Adipose tissue (tissue), 3 donors: Measurements from ENCODE around the gene AGR2. TPM values are rescaled to one million over a fixed set of nuclear protein-coding genes. Genes with fewer than 3 reads are reported as not detected.
"Not testable (repeated sequence)": the region's sequence is repeated elsewhere in the genome, so short reads cannot be mapped to it uniquely, and the experiment has no call there.

Experiments used
- H3K27ac ChIP-seq: one replicate; pipeline ENCODE4 v1.5.1; 2013; ENCODE audit warnings: low read depth, low read length
- WGBS, 3 donors: extraction: QIAGEN DNeasy Blood & Tissue Kit; methylation state at CpG; one replicate each; pipeline ENCODE4 v1.1.7; 2013; 5-methylcytosine and 5-hydroxymethylcytosine counted together
- polyA plus RNA-seq, 3 donors: library from polyadenylated mRNA; stranded (reverse); fragments of 200-250 nt; gene quantifications; one replicate each; pipeline ENCODE4 v1.2.3, GENCODE V29; 2013
- donor health status: healthy with polysubstance abuse.
- donor health status: Bipolar disorder and iron deficiency.
- donor health status: healthy.

The AGR2 gene
- polyA plus RNA-seq = 100 to 1,000 TPM in 1 of 3 donors, 10 to 100 TPM in 1, 1 to 10 TPM in 1; 6.8 to 119 (median 12.9) TPM

- H3K27ac ChIP-seq = no peak within 1 kb of the TSS
Measured at GRCh38 chr7:16804674-16805439, at the start of gene AGR2. TSS of gene AGR2 (minus strand) at chr7:16804999. CDS start at chr7:16801796, 3,203 bp downstream.

GRCh38 chr7:16853189-16853588, 48.4 kb upstream of the AGR2 start:
- not testable (repeated sequence) for H3K27ac ChIP-seq
- WGBS, 3 donors = 92 to 96% (median 94%) methylated on average over 11 of the region's 11 CpGs

More at GRCh38 chr7:16804674-16805439, at the start of gene AGR2:
- 74 to 77% (median 76%) methylated on average over 13 of the region's 13 CpGs for WGBS, 3 donors

GRCh38 chr7:16851829-16852228, 47.0 kb upstream of the AGR2 start:
- H3K27ac ChIP-seq = no peak overlapping the region

GRCh38 chr7:16850614-16851466, 46.0 kb upstream of the AGR2 start:
- 64 to 85% (median 80%) methylated on average over 40 to 44 of the region's 44 CpGs for WGBS, 3 donors
- no peak overlapping the region for H3K27ac ChIP-seq

More at GRCh38 chr7:16851829-16852228, 47.0 kb upstream of the AGR2 start:
- WGBS, 3 donors = 25 to 43% (median 41%) methylated on average over 2 of the region's 2 CpGs

GRCh38 chr7:16849296-16850148, 44.7 kb upstream of the AGR2 start:
- 81 to 97% (median 82%) methylated on average over 12 of the region's 12 CpGs for WGBS, 3 donors
- H3K27ac ChIP-seq = no peak overlapping the region

- no peak overlapping the region for H3K27ac ChIP-seq
- 36 to 67% (median 66%) methylated on average over 6 of the region's 6 CpGs for whole genome bisulfite sequencing, 3 donors
Measured at GRCh38 chr7:16847381-16847860, 42.6 kb upstream of the AGR2 start.

GRCh38 chr7:16846601-16847165, 41.9 kb upstream of the AGR2 start:
- WGBS, 3 donors = 62 to 69% (median 62%) methylated on average over 2 of the region's 2 CpGs
- no peak overlapping the region for H3K27ac ChIP-seq

- H3K27ac ChIP-seq = no peak overlapping the region
Measured at GRCh38 chr7:16845746-16846145, 40.9 kb upstream of the AGR2 start.

- no peak overlapping the region for H3K27ac ChIP-seq
- 90 to 93% (median 91%) methylated on average over 4 of the region's 4 CpGs for WGBS, 3 donors
Measured at GRCh38 chr7:16841681-16842080, 36.9 kb upstream of the AGR2 start.

GRCh38 chr7:16840094-16840493, 35.3 kb upstream of the AGR2 start:
- 94 to 95% (median 95%) methylated on average over 6 of the region's 6 CpGs for WGBS, 3 donors
- H3K27ac ChIP-seq = no peak overlapping the region

- H3K27ac ChIP-seq = no peak overlapping the region
- 79 to 81% (median 80%) methylated on average over 2 of the region's 2 CpGs for WGBS, 3 donors
Measured at GRCh38 chr7:16839646-16840045, 34.8 kb upstream of the AGR2 start.

GRCh38 chr7:16838891-16839290, 34.1 kb upstream of the AGR2 start:
- H3K27ac ChIP-seq = no peak overlapping the region
- 74 to 88% (median 81%) methylated on average over 1 of the region's 1 CpG for WGBS, 3 donors

GRCh38 chr7:16838386-16838785, 33.6 kb upstream of the AGR2 start:
- H3K27ac ChIP-seq = no peak overlapping the region
- WGBS, 3 donors = 60 to 79% (median 61%) methylated on average over 3 of the region's 3 CpGs

- H3K27ac ChIP-seq = no peak overlapping the region
- WGBS, 3 donors = 70 to 96% (median 72%) methylated on average over 5 of the region's 5 CpGs
Measured at GRCh38 chr7:16836481-16836880, 31.7 kb upstream of the AGR2 start.

- 83 to 93% (median 92%) methylated on average over 1 of the region's 1 CpG for WGBS, 3 donors
- no peak overlapping the region for H3K27ac ChIP-seq
Measured at GRCh38 chr7:16833373-16833772, 28.6 kb upstream of the AGR2 start.

- no peak overlapping the region for H3K27ac ChIP-seq
Measured at GRCh38 chr7:16826060-16826459, 21.3 kb upstream of the AGR2 start.

- H3K27ac ChIP-seq = no peak overlapping the region
- WGBS, 3 donors = 15 to 59% (median 58%) methylated on average over 3 of the region's 3 CpGs
Measured at GRCh38 chr7:16822029-16822428, 17.2 kb upstream of the AGR2 start.

GRCh38 chr7:16818732-16819131, 13.9 kb upstream of the AGR2 start:
- 86 to 91% (median 91%) methylated on average over 3 of the region's 3 CpGs for WGBS, 3 donors
- no peak overlapping the region for H3K27ac ChIP-seq
